Measurements from ENCODE around the gene FFAR1. TPM values are rescaled to one million over a fixed set of nuclear protein-coding genes. Genes with fewer than 3 reads are reported as not detected.

Gene FFAR1
- total RNA-seq, 1 donor from 2014 or later, result 0.74 TPM

- DNase-seq (ENCODE audit: low spot score, unreplicated experiment), result no peak
- no peak overlapping the region for H3K27ac Mint-ChIP-seq
- TF ChIP-seq, protein P1, sequence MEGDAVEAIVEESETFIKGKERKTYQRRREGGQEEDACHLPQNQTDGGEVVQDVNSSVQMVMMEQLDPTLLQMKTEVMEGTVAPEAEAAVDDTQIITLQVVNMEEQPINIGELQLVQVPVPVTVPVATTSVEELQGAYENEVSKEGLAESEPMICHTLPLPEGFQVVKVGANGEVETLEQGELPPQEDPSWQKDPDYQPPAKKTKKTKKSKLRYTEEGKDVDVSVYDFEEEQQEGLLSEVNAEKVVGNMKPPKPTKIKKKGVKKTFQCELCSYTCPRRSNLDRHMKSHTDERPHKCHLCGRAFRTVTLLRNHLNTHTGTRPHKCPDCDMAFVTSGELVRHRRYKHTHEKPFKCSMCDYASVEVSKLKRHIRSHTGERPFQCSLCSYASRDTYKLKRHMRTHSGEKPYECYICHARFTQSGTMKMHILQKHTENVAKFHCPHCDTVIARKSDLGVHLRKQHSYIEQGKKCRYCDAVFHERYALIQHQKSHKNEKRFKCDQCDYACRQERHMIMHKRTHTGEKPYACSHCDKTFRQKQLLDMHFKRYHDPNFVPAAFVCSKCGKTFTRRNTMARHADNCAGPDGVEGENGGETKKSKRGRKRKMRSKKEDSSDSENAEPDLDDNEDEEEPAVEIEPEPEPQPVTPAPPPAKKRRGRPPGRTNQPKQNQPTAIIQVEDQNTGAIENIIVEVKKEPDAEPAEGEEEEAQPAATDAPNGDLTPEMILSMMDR (IDR thresholded peaks at IDR 0.05; ENCODE audit: unreplicated experiment), result no peak
- H3K27me3 Mint-ChIP-seq, result peaks cover 3% of the 10 kb centered on the region
- H3K4me1 Mint-ChIP-seq (ENCODE audit: low read depth), result no peaks in the 10 kb centered on the region
- no peaks in the 10 kb centered on the region for H3K9me3 Mint-ChIP-seq (ENCODE audit: low read depth)
- no peaks in the 10 kb centered on the region for H3K36me3 Mint-ChIP-seq (ENCODE audit: insufficient read depth)
- no peak overlapping the region for H3K4me3 Mint-ChIP-seq (ENCODE audit: low read depth)
These were observed 47.4 kb upstream of the FFAR1 start for GRCh38 chr19:35300339-35300649.

DNA sequence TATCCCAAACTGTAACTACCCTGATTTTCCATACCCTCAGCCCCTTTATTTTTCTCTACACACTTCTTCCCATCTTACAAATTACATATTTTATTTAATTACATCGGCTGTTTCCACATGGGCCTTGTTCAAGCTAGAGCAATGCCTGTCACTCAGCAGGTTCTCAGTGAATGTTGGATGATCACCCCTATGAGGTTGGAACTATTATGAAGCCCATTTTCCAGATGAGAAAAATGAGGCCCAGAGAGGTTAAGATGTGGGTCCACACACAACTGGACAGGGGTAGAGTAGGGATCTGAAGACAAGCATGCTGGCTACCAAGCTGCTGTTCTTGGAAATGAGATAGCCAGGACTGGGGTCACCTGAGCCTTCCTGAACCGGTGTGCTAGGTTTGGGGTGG, 45.7 kb upstream of the FFAR1 start:
- H3K9me3 Mint-ChIP-seq (ENCODE audit: low read depth), result no peaks in the 10 kb centered on the region
- no peak for DNase-seq (ENCODE audit: low spot score, unreplicated experiment)
- peaks cover 3% of the 10 kb centered on the region for H3K27me3 Mint-ChIP-seq
- H3K4me3 Mint-ChIP-seq (ENCODE audit: low read depth), result no peak overlapping the region
- H3K27ac Mint-ChIP-seq, result no peak overlapping the region
- no peaks in the 10 kb centered on the region for H3K36me3 Mint-ChIP-seq (ENCODE audit: insufficient read depth)
- peaks cover 3% of the 10 kb centered on the region for H3K4me1 Mint-ChIP-seq (ENCODE audit: low read depth)
- TF ChIP-seq, protein P1 (IDR thresholded peaks at IDR 0.05; ENCODE audit: unreplicated experiment), result no peak

DNA sequence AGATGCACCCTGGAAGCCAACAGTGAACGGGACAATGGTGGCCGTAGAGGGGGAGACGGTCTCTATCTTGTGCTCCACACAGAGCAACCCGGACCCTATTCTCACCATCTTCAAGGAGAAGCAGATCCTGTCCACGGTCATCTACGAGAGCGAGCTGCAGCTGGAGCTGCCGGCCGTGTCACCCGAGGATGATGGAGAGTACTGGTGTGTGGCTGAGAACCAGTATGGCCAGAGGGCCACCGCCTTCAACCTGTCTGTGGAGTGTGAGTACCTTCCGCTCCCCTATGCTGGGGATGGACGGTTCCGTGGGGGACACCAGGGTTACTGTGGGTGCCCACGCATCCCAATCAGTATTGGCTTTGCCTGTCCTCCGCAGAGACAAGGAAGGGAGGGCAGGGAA, 45.3 kb upstream of the FFAR1 start:
- H3K27me3 Mint-ChIP-seq, result peaks cover 3% of the 10 kb centered on the region
- TF ChIP-seq, protein P1 (IDR thresholded peaks at IDR 0.05; ENCODE audit: unreplicated experiment), result no peak
- no peaks in the 10 kb centered on the region for H3K36me3 Mint-ChIP-seq (ENCODE audit: insufficient read depth)
- no peak overlapping the region for H3K4me3 Mint-ChIP-seq (ENCODE audit: low read depth)
- no peak overlapping the region for H3K27ac Mint-ChIP-seq
- DNase-seq (ENCODE audit: low spot score, unreplicated experiment), result no peak
- H3K9me3 Mint-ChIP-seq (ENCODE audit: low read depth), result no peaks in the 10 kb centered on the region
- H3K4me1 Mint-ChIP-seq (ENCODE audit: low read depth), result peaks cover 3% of the 10 kb centered on the region

DNA sequence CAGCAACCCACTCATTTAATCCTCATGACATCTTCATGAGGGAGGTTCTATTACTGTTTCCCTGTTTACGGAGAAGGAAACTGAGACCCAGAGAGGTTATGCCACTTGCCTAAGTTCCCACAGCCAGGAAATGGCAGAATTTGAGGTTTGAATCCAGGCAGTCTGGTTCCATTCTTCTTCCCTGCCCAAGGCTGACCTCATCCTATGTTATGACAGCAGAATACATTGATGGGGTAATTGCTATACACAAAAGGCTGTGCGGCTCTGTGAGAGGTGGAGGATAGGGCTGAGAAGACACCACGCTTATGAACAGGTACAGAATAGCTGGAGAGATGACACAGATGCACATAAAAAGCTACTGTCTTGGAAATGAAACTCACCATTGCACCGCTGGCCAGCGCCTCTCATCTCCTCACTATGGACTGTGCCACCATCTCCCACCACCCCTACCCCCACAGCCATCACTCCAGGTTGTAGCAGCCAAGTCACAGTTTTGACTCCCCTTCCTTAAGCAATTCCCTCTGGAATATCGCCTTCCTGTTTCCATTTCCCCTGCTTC, 44.3 kb upstream of the FFAR1 start:
- no peak for DNase-seq (ENCODE audit: low spot score, unreplicated experiment)
- Mint-ChIP-seq H3K36me3 (ENCODE audit: insufficient read depth) (no peaks in the 10 kb centered on the region), H3K27me3 (peaks cover 3% of the 10 kb centered on the region), H3K4me1 (ENCODE audit: low read depth) (peaks cover 6% of the 10 kb centered on the region), H3K27ac (no peak overlapping the region), H3K4me3 (ENCODE audit: low read depth) (no peak overlapping the region), H3K9me3 (ENCODE audit: low read depth) (no peaks in the 10 kb centered on the region)
- TF ChIP-seq, protein P1 (IDR thresholded peaks at IDR 0.05; ENCODE audit: unreplicated experiment), result no peak

- DNase-seq (ENCODE audit: low spot score, unreplicated experiment), result no peak
- TF ChIP-seq, protein P1 (IDR thresholded peaks at IDR 0.05; ENCODE audit: unreplicated experiment), result no peak
- Mint-ChIP-seq H3K27me3 (peaks cover 3% of the 10 kb centered on the region), H3K27ac (no peak overlapping the region), H3K4me3 (ENCODE audit: low read depth) (no peak overlapping the region), H3K4me1 (ENCODE audit: low read depth) (peaks cover 11% of the 10 kb centered on the region), H3K9me3 (ENCODE audit: low read depth) (no peaks in the 10 kb centered on the region), H3K36me3 (ENCODE audit: insufficient read depth) (no peaks in the 10 kb centered on the region)
These were observed 43.7 kb upstream of the FFAR1 start for GRCh38 chr19:35304036-35304435.
